Thoracic aorta (tissue), 2 donors: ENCODE results near the gene P3H2. TPM values are rescaled to one million over a fixed set of nuclear protein-coding genes. Genes with fewer than 3 reads are reported as not detected.

ENCODE experiments used
- ATAC-seq: fragments of 150-250 bp; one replicate; pipeline ENCODE4 v1.8.0; 2017; ENCODE audit warnings: low read depth; ENCODE audit not compliant: insufficient number of reproducible peaks, low FRiP score
- DNase-seq: peaks from one replicate; pipeline ENCODE4 v3.0.0-alpha.2; 2020; ENCODE audit warnings: low spot score
- H3K27ac ChIP-seq, 2 donors: fragments of 200-600 bp; sonication (generic); 1 replicate in 1 of 2; 2 replicates in 1 of 2; pipeline ENCODE4 v1.5.1; 2016; ENCODE audit warnings: mild to moderate bottlenecking in 2 of 2, moderate library complexity in 2 of 2
- H3K27me3 ChIP-seq: fragments of 200-600 bp; sonication (generic); replicated peaks from 2 replicates; pipeline ENCODE4 v1.6.0; 2016; ENCODE audit warnings: mild to moderate bottlenecking; ENCODE audit not compliant: insufficient read depth
- H3K36me3 ChIP-seq: fragments of 200-600 bp; sonication (generic); one replicate; pipeline ENCODE4 v1.5.1; 2016
- H3K4me1 ChIP-seq, 2 donors: fragments of 200-600 bp; sonication (generic); 1 replicate in 1 of 2; 2 replicates in 1 of 2; pipeline versions ENCODE4 v1.5.1 to v1.6.0; 2016; ENCODE audit warnings: low read depth in 2 of 2, mild to moderate bottlenecking in 1 of 2; ENCODE audit not compliant: control insufficient read depth in 1 of 2
- H3K4me3 ChIP-seq: fragments of 200-600 bp; sonication (generic); 2 replicates; pipeline ENCODE4 v1.5.1; 2016; ENCODE audit warnings: mild to moderate bottlenecking
- H3K9me3 ChIP-seq: fragments of 200-600 bp; sonication (generic); 2 replicates; pipeline ENCODE4 v1.5.1; 2016
- CTCF ChIP-seq: fragments of 200-600 bp; sonication (generic); IDR thresholded peaks from one replicate; pipeline ENCODE4 v1.5.1; 2019; ENCODE audit warnings: antibody characterized with exemption
- total RNA-seq, 2 donors: library from RNA; depleted of rRNA; stranded (reverse); fragments of >200 nt; gene quantifications; one replicate each; pipeline versions ENCODE4 v1.1.0 to v1.2.3, GENCODE V29; 2016

P3H2 gene
- total RNA-seq, 2 donors from 2014 or later: 19.3 to 28.4 TPM

- ATAC-seq (no peak), DNase-seq (no peak)
- Histone ChIP-seq H3K4me1 (peaks cover 7 to 8% of the 10 kb centered on the region in 2 donors), H3K36me3 (no peaks in the 10 kb centered on the region), H3K9me3 (no peaks in the 10 kb centered on the region), H3K4me3 (no peak overlapping the region), H3K27ac (no peak overlapping the region), H3K27me3 (no peaks in the 10 kb centered on the region)
- TF ChIP-seq CTCF: no peak
Measured at GRCh38 chr3:190034446-190034845, 86.3 kb downstream of the P3H2 start.

- no peak for TF ChIP-seq CTCF
Measured at GRCh38 chr3:190032923-190033322, 87.8 kb downstream of the P3H2 start.

GRCh38 chr3:190031887-190032752, 88.6 kb downstream of the P3H2 start:
- DNase-seq: no peak
- Histone ChIP-seq H3K27ac (peak overlapping the region in 1 of 2 donors; percentile 19), H3K4me3 (no peak overlapping the region), H3K36me3 (no peaks in the 10 kb centered on the region), H3K4me1 (peaks cover 7 to 8% of the 10 kb centered on the region in 2 donors), H3K27me3 (no peaks in the 10 kb centered on the region), H3K9me3 (no peaks in the 10 kb centered on the region)
- ATAC-seq: no peak
- TF ChIP-seq CTCF: no peak

More at GRCh38 chr3:190032923-190033322, 87.8 kb downstream of the P3H2 start:
- Histone ChIP-seq H3K9me3 (no peaks in the 10 kb centered on the region), H3K4me3 (no peak overlapping the region), H3K27ac (no peak overlapping the region), H3K36me3 (no peaks in the 10 kb centered on the region), H3K4me1 (peaks cover 7 to 8% of the 10 kb centered on the region in 2 donors), H3K27me3 (no peaks in the 10 kb centered on the region)
- no peak for DNase-seq
- no peak for ATAC-seq

- no peaks in the 10 kb centered on the region for H3K27me3 ChIP-seq
Measured at GRCh38 chr3:190027116-190027515, 93.6 kb downstream of the P3H2 start.

More at GRCh38 chr3:190027116-190027515, 93.6 kb downstream of the P3H2 start:
- Histone ChIP-seq H3K9me3 (no peaks in the 10 kb centered on the region), H3K4me1 (peaks cover 4 to 10% of the 10 kb centered on the region in 2 donors), H3K27ac (no peak overlapping the region), H3K4me3 (no peak overlapping the region), H3K36me3 (no peaks in the 10 kb centered on the region)
- TF ChIP-seq CTCF: no peak
- no peak for DNase-seq
- no peak for ATAC-seq
